HT-29 (cell line): ENCODE data around the gene IGFBP7. TPM values are rescaled to one million over a fixed set of nuclear protein-coding genes. Genes with fewer than 3 reads are reported as not detected.

Source experiments
- DNase-seq: peaks from one replicate; pipeline ENCODE4 v3.0.0-alpha.2; 2015; ENCODE audit warnings: low spot score
- total RNA-seq: library from RNA; depleted of rRNA; stranded (reverse); fragments of >200 nt; shearing (Covaris generic); gene quantifications from 2 replicates; pipeline ENCODE4 v1.2.3, GENCODE V29; 2014

The IGFBP7 gene
- total RNA-seq, 1 experiment from 2014 or later, result not detected

GRCh38 chr4:57131849-57132742 lies 21.9 kb upstream of the IGFBP7 start:
- DNase-seq, result no peak

GRCh38 chr4:57129477-57129876 lies 19.3 kb upstream of the IGFBP7 start:
- DNase-seq, result no peak

GRCh38 chr4:57127361-57127760 lies 17.2 kb upstream of the IGFBP7 start:
- DNase-seq, result no peak

- DNase-seq, result no peak
Measured at GRCh38 chr4:57125996-57126395, 15.8 kb upstream of the IGFBP7 start.

- no peak for DNase-seq
Measured at GRCh38 chr4:57124145-57124544, 14.0 kb upstream of the IGFBP7 start.

GRCh38 chr4:57122959-57123358 lies 12.8 kb upstream of the IGFBP7 start:
- no peak for DNase-seq

GRCh38 chr4:57119054-57119651 lies 9.0 kb upstream of the IGFBP7 start:
- DNase-seq, result no peak

- DNase-seq, result no peak
Measured at GRCh38 chr4:57117491-57117890, 7.3 kb upstream of the IGFBP7 start.

GRCh38 chr4:57116245-57116644 lies 6.1 kb upstream of the IGFBP7 start:
- DNase-seq, result no peak

GRCh38 chr4:57114973-57115372 lies 4.8 kb upstream of the IGFBP7 start:
- DNase-seq, result no peak

GRCh38 chr4:57113870-57114269 lies 3.7 kb upstream of the IGFBP7 start:
- no peak for DNase-seq

- DNase-seq, result no peak
Measured at GRCh38 chr4:57110640-57111511, 691 bp upstream of the IGFBP7 start.

GRCh38 chr4:57109411-57109846 lies 756 bp downstream of the IGFBP7 start:
- no peak for DNase-seq

- no peak for DNase-seq
Measured at GRCh38 chr4:57106181-57106580, 4.0 kb downstream of the IGFBP7 start.

GRCh38 chr4:57104706-57105560 lies 5.3 kb downstream of the IGFBP7 start:
- DNase-seq, result no peak

GRCh38 chr4:57103051-57103450 lies 7.1 kb downstream of the IGFBP7 start:
- no peak for DNase-seq

- no peak for DNase-seq
Measured at GRCh38 chr4:57102050-57102624, 8.0 kb downstream of the IGFBP7 start.

- no peak for DNase-seq
Measured at GRCh38 chr4:57100979-57101651, 9.1 kb downstream of the IGFBP7 start.

GRCh38 chr4:57099363-57099762 lies 10.8 kb downstream of the IGFBP7 start:
- DNase-seq, result no peak

- no peak for DNase-seq
Measured at GRCh38 chr4:57098941-57099340, 11.2 kb downstream of the IGFBP7 start.
